Kidney epithelial cell (primary cell): ENCODE data around the gene GRID1. TPM values are rescaled to one million over a fixed set of nuclear protein-coding genes. Genes with fewer than 3 reads are reported as not detected.

Experiments used
- DNase-seq: peaks from one replicate; pipeline ENCODE4 v3.0.0-alpha.2; 2010; ENCODE audit warnings: low read depth
- H3K27me3 ChIP-seq: 2 replicates; pipeline ENCODE4 v1.6.0; 2011; ENCODE audit warnings: low read length; ENCODE audit not compliant: control insufficient read depth, insufficient read depth
- H3K36me3 ChIP-seq: 2 replicates; pipeline ENCODE4 v1.5.1; 2011; ENCODE audit warnings: low read length; ENCODE audit not compliant: control insufficient read depth, insufficient read depth
- H3K4me3 ChIP-seq: 2 replicates; pipeline ENCODE4 v1.5.1; 2011; ENCODE audit warnings: low read depth, mild to moderate bottlenecking, control low read depth, low read length
- total RNA-seq: library from RNA; depleted of rRNA; stranded (reverse); fragments of >200 nt; gene quantifications from 2 replicates; pipeline ENCODE4 v1.2.3, GENCODE V29; 2015
- TF ChIP-seq, protein P1 (sequence below): IDR thresholded peaks from 2 replicates; pipeline ENCODE4 v1.5.1; 2011; ENCODE audit warnings: mild to moderate bottlenecking, moderate library complexity, low read length, control low read depth, inconsistent platforms; ENCODE audit not compliant: insufficient read depth, poor library complexity, severe bottlenecking

Gene GRID1
- total RNA-seq, 1 donor from 2014 or later, result 0.33 TPM

- DNase-seq, result no peak
- H3K27me3 ChIP-seq, result no peaks in the 10 kb centered on the region
- no peak overlapping the region for H3K4me3 ChIP-seq
- no peaks in the 10 kb centered on the region for H3K36me3 ChIP-seq
- TF ChIP-seq, protein P1, sequence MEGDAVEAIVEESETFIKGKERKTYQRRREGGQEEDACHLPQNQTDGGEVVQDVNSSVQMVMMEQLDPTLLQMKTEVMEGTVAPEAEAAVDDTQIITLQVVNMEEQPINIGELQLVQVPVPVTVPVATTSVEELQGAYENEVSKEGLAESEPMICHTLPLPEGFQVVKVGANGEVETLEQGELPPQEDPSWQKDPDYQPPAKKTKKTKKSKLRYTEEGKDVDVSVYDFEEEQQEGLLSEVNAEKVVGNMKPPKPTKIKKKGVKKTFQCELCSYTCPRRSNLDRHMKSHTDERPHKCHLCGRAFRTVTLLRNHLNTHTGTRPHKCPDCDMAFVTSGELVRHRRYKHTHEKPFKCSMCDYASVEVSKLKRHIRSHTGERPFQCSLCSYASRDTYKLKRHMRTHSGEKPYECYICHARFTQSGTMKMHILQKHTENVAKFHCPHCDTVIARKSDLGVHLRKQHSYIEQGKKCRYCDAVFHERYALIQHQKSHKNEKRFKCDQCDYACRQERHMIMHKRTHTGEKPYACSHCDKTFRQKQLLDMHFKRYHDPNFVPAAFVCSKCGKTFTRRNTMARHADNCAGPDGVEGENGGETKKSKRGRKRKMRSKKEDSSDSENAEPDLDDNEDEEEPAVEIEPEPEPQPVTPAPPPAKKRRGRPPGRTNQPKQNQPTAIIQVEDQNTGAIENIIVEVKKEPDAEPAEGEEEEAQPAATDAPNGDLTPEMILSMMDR, result no peak
Measured at GRCh38 chr10:85622425-85622824, 744.2 kb downstream of the GRID1 start.

GRCh38 chr10:85621562-85621961 is 745.0 kb downstream of the GRID1 start:
- TF ChIP-seq, protein P1, result no peak
- DNase-seq, result no peak
- no peak overlapping the region for H3K4me3 ChIP-seq
- no peaks in the 10 kb centered on the region for H3K27me3 ChIP-seq
- no peaks in the 10 kb centered on the region for H3K36me3 ChIP-seq

DNA sequence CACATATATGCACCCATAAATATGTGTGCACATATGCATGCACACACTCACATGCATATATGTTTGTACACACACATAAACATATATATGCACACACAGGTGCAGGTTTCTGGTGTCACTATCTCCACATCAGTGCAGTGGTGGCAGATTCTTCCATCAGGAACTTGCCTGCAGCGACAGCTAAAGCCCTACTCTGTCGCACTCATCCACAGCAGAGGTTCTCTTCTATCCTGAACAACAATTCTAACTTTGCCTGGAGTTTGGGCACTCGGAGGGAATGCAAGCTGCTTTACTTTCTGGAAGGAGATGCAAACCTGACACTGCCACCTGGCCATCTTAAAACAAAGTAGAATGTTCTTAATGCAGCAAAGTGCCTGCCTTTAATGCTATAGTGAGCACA is 745.8 kb downstream of the GRID1 start:
- DNase-seq, result no peak
- TF ChIP-seq, protein P1, result no peak
- no peak overlapping the region for H3K4me3 ChIP-seq
- no peaks in the 10 kb centered on the region for H3K27me3 ChIP-seq
- no peaks in the 10 kb centered on the region for H3K36me3 ChIP-seq

DNA sequence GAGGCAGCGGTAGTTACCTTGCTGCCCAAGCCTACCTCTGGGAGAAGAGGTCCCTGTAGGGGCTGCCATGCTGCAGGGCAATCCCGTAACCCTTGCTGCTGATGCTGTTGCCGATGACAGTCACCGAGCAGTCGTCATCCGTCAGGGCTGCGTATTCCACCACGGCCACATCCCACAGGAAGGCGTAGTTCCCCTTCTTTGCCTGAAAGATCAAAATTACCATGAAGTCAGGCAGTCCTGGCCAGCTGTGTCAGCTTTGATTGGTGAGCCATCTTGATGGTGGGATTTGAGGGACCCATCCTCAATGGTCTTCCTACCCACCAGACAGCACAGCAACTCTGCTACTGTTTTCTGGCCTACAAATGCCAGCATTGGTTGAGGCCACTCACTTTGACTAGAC is 746.8 kb downstream of the GRID1 start:
- TF ChIP-seq, protein P1, result no peak
- H3K27me3 ChIP-seq, result no peaks in the 10 kb centered on the region
- H3K36me3 ChIP-seq, result no peaks in the 10 kb centered on the region
- DNase-seq, result no peak
- H3K4me3 ChIP-seq, result no peak overlapping the region

DNA sequence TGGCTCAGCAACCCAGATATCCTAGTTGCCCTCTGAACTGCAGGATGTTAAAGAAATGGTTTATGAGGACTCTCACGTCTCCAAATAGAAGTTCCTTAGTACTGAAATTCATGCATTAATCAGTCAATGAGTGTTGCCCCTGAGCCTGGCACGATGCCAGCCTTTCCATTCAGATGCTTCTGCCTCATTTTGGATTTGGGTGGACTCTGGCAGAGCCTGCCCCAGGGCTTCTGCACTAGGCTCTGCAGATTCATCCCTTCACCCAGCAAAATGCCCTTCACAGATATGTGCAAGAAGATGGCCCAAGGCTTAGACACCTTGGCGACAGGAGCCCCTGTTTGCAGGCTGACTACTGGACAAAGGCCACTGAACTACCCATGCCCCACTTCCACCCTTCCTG is 747.8 kb downstream of the GRID1 start:
- H3K36me3 ChIP-seq, result no peaks in the 10 kb centered on the region
- no peak overlapping the region for H3K4me3 ChIP-seq
- no peaks in the 10 kb centered on the region for H3K27me3 ChIP-seq
- TF ChIP-seq, protein P1, result no peak
- no peak for DNase-seq

DNA sequence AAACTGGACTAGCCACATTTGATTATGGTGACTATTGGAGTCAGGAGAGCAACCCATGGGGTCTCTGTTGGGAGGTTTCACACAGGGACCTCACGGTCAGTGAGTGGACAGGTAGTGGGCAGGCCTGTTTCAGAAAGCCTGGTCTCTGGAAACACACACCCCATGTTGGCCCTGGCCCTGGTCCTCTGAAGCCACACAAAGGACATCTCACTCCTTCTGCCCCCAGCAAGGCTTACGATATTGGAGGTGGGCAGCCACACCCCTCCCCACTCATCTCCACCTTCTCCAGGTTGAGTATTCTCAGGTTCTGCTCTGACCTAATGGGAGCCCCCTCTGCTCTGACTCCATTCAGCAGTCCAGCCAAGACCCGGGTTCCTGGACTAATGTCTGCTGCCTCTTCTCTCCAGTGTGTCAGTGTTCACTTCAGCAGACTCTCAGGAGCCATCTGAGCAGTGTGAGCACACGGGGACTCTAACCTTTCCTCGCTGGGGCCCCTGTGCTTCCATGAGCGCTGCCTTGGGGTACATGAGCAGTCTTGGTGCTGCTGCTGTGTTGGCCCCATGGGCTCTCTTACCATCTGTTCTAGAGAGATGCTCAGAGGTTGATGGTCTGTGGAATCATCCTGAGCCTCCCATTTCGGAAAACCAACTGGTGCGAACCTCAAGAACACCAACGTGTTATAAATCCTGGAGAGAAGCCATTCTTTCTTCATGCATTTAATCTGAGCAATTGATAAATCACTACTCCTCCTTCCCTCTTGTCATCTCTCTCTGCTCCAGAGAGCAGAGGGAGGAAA is 748.6 kb downstream of the GRID1 start:
- TF ChIP-seq, protein P1, result no peak
- no peaks in the 10 kb centered on the region for H3K27me3 ChIP-seq
- DNase-seq, result no peak

More for the DNA sequence above, 748.6 kb downstream of the GRID1 start:
- H3K36me3 ChIP-seq, result no peaks in the 10 kb centered on the region
- H3K4me3 ChIP-seq, result no peak overlapping the region
